Kidney epithelial cell (primary cell): ENCODE data around the gene TENT5C. TPM values are rescaled to one million over a fixed set of nuclear protein-coding genes. Genes with fewer than 3 reads are reported as not detected.

Experiments used
- DNase-seq: peaks from one replicate; pipeline ENCODE4 v3.0.0-alpha.2; 2010; ENCODE audit warnings: low read depth
- H3K27me3 ChIP-seq: 2 replicates; pipeline ENCODE4 v1.6.0; 2011; ENCODE audit warnings: low read length; ENCODE audit not compliant: control insufficient read depth, insufficient read depth
- H3K36me3 ChIP-seq: 2 replicates; pipeline ENCODE4 v1.5.1; 2011; ENCODE audit warnings: low read length; ENCODE audit not compliant: control insufficient read depth, insufficient read depth
- H3K4me3 ChIP-seq: 2 replicates; pipeline ENCODE4 v1.5.1; 2011; ENCODE audit warnings: low read depth, mild to moderate bottlenecking, control low read depth, low read length
- CTCF ChIP-seq: IDR thresholded peaks from 2 replicates; pipeline ENCODE4 v1.5.1; 2011; ENCODE audit warnings: mild to moderate bottlenecking, moderate library complexity, low read length, control low read depth, inconsistent platforms; ENCODE audit not compliant: insufficient read depth, poor library complexity, severe bottlenecking
- total RNA-seq: library from RNA; depleted of rRNA; stranded (reverse); fragments of >200 nt; gene quantifications from 2 replicates; pipeline ENCODE4 v1.2.3, GENCODE V29; 2015

The TENT5C gene
- total RNA-seq, 1 donor from 2014 or later: 0.13 TPM

- no peaks in the 10 kb centered on the region for H3K36me3 ChIP-seq
- no peak for TF ChIP-seq CTCF
- no peaks in the 10 kb centered on the region for H3K27me3 ChIP-seq
- no peak for DNase-seq
- no peak overlapping the region for H3K4me3 ChIP-seq
These were observed 44.8 kb upstream of the TENT5C start for GRCh38 chr1:117561071-117561470.

GRCh38 chr1:117561551-117561950 is 44.3 kb upstream of the TENT5C start:
- Histone ChIP-seq H3K36me3 (no peaks in the 10 kb centered on the region), H3K4me3 (no peak overlapping the region), H3K27me3 (no peaks in the 10 kb centered on the region)
- DNase-seq: no peak
- TF ChIP-seq CTCF: no peak

DNA sequence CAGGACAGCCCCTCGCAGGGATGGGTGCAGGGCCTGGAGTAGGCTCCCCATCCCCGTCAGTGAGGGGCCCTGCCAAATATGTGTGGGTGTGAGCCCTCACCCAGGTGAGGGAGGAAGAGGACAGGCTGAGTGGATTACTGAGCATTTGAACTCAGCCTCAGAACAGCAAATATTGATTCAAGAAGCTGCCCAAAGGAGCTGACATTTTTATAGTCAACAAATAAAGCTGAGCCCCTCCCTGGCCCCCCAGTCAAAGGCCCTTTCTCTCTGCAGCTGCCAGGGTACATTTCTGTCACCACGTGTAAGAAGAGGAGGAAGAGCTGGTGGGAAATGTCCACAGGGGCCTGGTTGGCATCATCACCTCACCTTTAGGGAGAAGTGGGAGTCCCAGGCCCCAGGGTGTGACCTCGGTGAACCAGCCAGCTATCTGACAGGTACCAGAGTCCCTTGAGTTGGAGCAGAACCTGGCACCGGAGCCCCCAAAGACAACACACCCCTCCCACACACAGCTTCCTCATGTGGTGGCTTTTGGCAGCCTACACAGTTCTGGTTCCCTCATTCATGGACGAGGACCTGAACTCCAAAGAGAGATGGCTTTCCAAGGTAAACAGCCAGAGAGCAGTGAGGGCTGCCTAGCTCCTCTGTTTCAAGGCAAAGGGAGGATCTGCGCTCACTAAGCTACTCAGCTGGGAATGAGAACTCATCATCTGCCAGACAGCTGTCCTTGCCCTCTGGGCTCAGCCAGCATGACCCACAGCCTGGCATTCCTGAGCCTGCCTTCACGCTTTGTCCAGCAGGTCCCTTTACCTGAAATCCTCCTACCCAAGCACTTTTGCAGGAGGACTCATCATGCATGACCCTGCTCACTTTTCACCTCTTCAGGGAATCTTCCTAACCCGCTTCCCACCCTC is 43.0 kb upstream of the TENT5C start:
- Histone ChIP-seq H3K27me3 (no peaks in the 10 kb centered on the region), H3K4me3 (no peak overlapping the region), H3K36me3 (no peaks in the 10 kb centered on the region)
- no peak for DNase-seq
- no peak for TF ChIP-seq CTCF

DNA sequence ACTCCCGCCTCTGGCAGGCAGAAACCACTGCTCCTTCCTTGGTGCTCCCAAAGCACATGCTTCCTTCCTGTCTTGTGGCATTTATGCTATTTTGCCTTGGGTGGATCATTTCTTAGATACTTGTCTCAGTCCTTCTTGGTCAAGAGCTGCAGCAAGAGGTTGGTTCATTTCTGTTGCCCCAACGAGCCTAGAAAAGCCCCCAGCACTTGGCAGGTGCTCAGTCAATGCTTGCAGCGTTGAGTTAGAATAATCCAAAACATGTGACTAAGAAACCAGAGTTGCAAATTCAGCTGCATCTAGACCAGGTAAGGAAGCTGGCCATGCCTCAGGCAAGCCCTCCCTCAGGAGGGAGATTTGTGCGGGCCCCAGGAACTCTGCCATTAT is 42.4 kb upstream of the TENT5C start:
- Histone ChIP-seq H3K27me3 (no peaks in the 10 kb centered on the region), H3K4me3 (no peak overlapping the region), H3K36me3 (no peaks in the 10 kb centered on the region)
- no peak for DNase-seq
- no peak for TF ChIP-seq CTCF

- no peak overlapping the region for H3K4me3 ChIP-seq
- H3K36me3 ChIP-seq: no peaks in the 10 kb centered on the region
- no peak for DNase-seq
- no peak for TF ChIP-seq CTCF
- H3K27me3 ChIP-seq: no peaks in the 10 kb centered on the region
These were observed 41.4 kb upstream of the TENT5C start for GRCh38 chr1:117564227-117565075.
